Stimulated activated CD4-positive, alpha-beta T cell treated with anti-CD3 and anti-CD28 coated beads, Interleukin-4, amount 100 ng/mL, for 48 hours (primary cell): ENCODE results near the gene MPRIP.

Experiments
- DNase-seq, 2 donors: peaks; one replicate each; pipeline ENCODE4 v3.0.0-alpha.2; 2020; ENCODE audit warnings: low read depth in 2 of 2

The MPRIP gene

DNA sequence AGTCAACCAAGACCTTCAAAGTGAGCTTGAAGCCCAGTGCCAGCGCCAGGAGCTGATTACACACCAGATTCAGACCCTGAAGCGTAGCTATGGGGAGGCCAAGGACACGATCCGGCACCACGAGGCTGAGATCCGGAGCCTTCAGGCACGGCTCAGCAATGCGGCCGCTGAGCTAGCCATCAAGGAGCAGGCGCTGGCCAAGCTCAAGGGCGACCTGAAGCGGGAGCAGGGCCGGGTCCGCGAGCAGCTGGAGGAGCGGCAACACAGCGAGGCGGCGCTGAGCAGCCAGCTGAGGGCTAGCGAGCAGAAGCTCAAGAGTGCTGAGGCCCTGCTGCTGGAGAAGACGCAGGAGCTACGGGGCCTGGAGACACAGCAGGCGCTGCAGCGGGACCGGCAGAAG, 121.9 kb downstream of the MPRIP start:
- no peak for DNase-seq

DNA sequence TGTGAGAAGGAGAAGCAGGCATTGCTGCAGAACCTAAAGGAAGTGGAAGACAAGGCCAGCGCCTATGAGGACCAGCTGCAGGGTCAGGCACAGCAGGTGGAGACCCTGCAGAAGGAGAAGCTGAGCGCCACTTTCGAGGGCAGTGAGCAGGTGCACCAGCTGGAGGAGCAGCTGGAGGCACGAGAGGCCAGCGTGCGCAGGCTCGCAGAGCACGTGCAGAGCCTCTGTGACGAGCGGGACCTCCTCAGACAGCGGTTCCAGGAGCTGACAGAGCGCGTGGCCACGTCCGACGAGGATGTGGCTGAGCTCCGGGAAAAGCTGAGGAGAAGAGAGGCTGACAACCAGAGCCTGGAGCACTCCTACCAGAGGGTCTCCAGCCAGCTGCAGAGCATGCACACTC, 122.4 kb downstream of the MPRIP start:
- DNase-seq, result no peak

DNA sequence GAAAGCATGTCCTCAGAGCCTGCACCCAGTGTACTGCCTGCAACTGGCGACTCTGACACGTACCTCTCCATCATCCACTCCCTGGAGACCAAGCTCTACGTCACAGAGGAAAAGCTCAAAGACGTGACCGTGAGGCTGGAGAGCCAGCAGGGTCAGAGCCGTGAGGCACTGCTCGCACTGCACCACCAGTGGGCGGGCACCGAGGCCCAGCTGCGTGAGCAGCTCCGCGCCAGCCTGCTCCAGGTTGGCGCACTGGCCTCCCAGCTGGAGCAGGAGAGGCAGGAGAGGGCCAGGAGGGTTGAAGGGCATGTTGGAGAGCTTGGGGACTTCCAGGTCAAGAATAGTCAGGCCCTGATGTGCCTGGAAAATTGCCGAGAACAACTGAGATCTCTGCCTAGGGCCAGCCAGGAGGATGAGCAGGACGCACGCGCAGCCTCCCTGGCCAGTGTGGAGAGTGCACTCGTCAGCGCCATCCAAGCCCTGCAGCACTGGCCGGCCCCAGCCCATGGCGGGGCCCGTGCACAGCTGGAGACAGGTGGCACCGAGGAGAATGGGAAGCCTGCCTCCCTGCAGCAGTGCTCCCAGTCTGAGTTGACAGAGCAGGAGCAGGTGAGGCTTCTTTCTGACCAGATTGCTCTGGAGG, 123.5 kb downstream of the MPRIP start:
- DNase-seq, result no peak

DNA sequence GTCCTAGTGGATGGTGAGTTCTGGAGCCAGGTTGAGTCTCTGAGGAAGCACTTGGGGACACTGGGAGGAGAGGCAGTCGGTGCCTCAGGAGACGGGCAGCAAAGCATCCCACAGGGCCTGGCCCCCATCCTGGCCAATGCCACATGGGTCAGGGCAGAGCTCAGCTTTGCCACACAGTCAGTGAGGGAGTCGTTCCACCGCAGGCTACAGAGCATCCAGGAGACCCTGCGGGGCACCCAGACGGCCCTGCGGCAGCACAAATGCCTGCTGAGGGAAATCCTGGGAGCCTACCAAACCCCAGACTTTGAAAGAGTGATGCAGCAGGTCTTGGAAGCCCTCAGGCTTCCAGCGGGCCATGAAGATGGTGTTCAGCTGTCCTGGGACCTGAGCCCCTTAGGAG, 124.2 kb downstream of the MPRIP start:
- DNase-seq, result no peak

DNA sequence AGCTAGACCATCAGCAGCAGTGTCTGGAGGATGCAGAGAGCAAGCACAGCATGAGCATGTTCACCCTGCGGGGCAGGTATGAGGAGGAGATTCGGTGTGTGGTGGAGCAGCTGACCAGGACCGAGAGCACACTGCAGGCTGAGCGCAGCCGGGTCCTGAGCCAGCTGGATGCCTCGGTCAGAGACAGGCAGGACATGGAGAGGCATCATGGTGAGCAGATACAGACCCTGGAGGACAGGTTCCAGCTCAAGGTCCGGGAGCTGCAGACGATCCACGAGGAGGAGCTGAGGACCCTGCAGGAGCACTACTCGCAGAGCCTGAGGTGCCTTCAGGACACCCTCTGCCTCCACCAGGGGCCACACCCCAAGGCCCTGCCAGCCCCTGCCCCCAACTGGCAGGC, 125.1 kb downstream of the MPRIP start:
- no peak for DNase-seq

DNA sequence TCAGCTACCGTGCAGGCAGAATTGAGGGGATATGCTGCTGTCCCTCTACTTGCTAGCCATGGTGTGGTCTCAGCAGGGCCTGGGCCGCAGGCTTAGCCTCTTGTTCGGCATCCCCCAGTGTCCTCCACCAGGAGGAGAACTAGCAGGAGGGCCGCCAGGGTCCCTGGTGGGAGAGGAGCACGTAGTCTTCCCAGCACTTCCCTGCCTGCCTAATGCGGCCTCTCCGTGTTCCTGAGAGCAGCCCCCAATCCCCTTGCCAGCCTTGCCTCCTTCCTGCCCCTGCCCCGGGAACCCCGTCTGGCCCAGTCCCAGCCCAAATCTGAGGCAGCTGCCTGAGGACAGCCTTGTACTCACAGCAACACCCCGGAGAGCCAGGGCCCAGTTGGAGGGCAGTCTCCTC, 125.7 kb downstream of the MPRIP start:
- no peak for DNase-seq

DNA sequence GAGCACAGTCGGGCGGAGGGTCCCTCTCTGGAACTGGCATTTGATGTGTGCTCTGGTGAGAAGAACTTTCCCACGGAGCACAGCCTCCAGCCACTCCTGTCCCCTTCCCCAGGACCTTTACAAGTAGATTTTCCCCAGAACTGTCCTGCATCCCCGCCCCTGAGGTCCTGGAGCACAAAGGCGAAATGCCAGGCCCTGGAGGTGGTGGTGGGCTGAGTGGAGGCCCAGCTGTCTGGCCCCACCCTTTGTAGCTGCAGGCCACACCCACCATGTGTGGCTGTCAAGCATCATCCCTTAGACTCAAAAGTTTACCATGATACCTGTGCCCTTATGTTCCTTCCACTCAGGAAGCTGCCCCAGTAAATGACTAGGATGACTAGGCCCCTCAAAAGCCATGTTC, 126.1 kb downstream of the MPRIP start:
- DNase-seq, result no peak

DNA sequence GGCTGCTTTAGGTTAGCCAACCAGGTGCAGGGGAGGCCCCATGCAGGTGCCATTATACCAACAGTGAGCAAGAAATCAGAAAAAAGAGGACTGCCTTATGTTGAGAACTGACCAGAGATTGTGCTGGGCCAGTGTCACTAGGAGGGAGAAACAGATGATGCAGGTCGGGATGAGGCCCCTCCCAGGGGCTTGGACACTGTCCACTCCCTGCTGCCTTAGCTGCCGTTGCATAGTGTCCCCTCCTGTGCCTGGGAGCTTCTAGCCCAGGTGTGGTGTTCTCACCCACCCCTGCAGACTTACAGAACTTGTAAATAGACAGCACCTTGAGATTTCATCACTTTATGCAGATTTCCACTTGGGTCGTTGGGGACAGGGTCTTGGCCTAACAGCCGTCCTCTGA, 127.1 kb downstream of the MPRIP start:
- DNase-seq, result no peak

DNA sequence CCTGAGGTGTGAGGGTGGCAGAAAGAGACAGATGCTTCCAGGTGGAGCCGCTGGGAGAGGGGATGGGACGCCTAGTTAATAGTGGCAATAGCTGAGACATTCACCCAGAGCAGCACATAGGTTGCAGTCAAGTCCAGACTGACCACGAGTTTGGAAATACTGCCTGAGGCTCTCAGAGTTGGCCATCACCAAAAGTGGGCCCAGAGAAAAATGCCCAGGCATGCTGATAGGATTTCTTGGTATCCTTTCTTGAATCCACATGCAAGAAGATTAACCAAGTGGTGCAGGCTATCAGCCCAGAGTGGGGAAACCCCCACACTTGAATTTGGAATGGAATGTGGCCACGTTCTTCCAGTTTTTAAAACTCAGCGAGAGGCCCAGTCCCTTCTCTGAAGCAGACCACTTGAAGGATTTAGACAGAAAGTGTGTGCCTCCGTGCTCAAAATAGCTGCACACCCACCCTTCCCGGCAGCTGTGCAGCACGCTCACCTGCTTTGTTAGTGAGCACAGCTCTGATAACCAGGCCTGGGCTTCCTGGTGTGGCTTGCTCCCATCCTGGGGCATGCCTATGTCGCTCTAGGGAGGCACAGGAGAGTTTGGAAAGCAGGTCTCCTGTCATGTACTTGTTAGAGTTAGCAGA, 128.2 kb downstream of the MPRIP start:
- no peak for DNase-seq

DNA sequence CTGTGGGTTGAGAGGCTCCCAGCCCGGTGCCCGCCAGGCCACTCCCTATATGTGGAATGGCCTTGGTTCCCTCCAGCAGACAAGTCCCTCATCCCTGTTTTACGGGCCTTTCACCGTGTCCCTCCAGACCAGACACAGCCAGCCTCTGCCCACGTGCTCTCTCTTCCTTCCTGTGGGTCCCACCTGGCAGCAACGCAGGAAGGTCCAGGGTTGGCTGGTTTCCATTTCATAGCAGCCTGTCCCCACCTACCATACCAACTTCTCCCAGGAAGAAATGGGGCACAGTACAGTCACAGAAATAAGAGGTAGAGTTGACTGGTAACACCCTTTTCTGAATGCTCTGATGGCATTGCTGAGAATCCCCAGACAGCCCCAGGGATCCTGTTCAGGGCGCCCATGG, 128.9 kb downstream of the MPRIP start:
- no peak for DNase-seq

DNA sequence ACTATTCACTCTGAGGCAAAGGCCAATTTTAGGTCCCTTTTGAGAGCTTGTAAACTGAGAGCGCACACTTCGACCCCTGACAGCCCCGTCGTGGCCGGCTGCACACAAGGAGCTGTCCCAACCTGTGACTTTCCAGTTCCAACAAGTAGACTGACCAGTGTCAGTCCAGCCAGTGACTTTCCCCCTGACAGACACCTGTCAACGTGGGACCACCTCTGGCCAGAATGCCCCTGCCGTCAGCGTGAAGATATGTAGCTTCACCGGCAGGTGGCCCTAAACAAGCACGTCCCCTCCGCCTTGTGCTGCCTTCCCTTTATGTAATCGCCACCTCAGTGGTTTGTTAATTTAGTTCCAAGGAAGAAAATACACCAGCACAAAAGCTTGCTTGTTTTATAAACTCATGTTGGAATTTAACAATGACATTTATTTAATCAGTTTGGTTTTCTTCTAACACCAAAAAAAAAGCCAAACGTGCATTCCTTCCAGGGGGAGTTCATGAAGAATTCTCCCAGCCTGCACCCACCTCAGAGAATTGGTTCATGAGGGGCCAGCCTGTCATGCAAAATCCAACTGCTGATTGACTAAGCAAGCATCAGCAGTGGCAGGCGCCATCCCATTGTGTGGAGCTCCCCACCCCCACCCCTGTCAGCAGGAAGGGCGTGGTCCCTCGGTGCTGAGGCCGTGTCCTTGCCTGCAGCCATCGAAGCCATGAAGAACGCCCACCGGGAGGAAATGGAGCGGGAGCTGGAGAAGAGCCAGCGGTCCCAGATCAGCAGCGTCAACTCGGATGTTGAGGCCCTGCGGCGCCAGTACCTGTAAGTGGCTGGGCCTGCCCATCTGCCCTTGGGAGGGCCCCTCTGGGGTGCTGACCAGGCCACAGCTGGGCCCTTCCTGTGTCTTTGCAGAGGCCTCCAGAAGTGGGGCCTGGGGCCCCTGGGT, 130.0 kb downstream of the MPRIP start:
- DNase-seq, result no peak

DNA sequence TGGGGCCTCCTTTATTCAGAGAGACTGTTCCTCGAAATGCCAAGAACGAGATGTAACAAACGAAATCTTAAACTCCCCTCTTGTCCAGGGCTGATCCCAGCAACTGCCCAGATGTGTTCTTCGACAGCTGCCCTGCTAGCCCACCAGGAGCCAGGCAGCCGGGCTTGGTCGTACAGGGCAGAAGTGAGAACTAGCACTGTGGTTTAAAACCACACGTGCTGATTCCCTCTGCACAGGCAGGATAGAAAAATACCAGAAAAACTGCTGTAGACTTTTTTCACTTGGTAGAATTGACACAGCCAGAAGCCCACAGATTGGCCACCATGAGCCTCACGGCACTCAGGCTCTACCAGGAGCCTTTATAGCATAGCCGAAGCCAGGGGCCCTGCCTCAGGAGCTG, 130.7 kb downstream of the MPRIP start:
- DNase-seq, result no peak

DNA sequence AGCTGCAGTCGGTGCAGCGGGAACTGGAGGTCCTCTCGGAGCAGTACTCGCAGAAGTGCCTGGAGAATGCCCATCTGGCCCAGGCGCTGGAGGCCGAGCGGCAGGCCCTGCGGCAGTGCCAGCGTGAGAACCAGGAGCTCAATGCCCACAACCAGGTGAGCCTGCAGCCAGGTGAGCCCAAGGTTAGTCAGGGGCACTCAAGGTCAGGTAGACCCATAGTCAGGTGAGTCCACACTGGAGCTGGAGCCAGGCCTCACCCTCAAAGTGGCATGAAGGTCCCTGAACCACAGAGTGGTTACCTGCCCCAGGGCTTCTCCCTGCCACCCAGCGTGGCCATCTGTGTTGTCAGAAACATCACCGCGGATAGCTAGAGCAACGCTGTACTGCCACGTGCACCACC, 131.7 kb downstream of the MPRIP start:
- DNase-seq, result no peak

DNA sequence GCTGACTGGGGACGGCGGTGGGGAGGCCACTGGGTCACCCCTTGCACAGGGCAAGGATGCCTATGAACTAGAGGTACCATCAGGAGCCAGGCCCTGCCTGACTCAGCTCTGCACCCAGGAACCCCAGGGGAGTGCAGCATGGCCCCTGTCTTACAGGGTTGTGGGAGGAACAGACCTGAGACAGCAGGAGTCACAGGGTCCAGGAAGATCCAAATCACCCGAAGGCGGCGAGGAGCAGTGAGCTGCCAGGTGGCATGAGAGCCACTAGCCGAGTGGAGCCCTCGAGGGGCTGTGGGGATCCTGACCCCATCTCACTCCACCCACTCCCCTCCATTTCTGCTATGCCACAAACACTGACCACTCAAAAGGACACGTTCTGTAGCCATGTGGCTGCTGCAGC, 133.1 kb downstream of the MPRIP start:
- DNase-seq, result no peak

DNA sequence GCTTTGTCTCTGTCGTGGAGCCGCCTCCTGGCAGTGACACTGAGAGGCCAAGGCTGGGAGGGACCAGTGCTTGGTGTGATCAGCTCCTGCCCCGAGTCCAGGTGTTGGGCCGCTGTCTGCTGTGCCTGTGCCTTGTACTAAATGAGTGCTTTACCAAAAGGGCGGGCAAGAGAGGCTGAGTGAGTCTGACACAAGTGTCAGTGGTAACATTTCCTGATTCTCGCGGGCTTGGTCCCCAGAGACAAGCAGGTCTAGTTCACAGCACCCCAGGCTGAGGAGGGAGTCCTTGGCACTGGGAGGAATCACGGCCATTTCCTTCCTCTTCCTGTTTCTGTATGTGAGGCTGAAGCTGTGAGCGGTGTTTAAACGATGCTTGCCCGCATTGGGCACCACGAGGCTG, 133.7 kb downstream of the MPRIP start:
- no peak for DNase-seq

DNA sequence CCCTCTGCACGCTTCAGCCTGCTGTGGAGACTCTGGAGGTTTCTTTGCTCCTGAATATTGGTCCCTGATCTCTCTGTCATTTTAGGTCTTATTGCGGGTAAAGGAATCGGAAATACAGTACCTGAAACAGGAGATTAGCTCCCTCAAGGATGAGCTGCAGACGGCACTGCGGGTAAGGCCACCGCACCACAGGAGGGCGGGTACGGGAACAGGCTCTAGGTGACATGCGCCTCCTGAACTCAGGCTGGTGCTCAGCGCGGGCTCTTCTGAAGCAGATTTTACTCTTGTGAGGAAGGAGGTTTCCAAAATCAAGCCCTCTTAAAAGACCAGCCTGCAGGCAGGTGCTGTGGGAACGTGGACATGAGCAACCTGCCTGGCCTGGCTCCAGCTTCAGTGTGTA, 134.1 kb downstream of the MPRIP start:
- DNase-seq, result no peak

DNA sequence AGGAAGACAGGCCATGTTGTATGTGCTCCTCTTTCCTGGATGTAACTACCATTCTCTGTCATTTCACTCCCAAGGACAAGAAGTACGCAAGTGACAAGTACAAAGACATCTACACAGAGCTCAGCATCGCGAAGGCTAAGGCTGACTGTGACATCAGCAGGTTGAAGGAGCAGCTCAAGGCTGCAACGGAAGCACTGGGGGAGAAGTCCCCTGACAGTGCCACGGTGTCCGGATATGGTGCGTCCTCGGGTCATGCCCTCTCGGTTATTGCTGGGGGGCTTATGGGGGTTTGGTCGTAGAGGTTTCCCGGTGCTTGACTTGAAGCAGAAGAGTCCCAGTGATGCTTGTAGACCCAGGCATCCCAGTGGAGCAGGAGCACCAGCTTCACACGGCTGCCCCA, 134.9 kb downstream of the MPRIP start:
- no peak for DNase-seq

DNA sequence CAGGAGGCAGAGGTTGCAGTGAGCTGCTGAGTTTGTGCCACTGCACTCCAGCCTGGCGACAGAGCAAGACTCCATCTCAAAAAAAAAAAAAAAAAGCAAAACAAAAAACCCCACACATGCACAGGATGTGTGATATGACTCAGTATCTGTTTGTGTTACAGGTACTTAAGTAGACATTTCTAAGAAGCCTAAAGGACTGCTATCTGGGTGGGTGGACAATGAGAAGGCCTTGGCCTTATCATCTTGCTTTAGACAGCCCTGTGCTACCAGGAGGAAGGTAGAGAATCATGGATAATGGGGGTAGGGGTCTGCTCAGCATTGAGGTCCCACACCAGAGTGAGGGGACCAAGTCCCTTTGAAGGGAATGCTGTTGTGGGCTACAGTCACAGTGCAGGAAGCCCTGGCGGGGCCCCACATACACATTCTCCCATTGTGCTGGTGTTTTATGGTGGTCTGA, 137.1 kb downstream of the MPRIP start:
- DNase-seq, result no peak

DNA sequence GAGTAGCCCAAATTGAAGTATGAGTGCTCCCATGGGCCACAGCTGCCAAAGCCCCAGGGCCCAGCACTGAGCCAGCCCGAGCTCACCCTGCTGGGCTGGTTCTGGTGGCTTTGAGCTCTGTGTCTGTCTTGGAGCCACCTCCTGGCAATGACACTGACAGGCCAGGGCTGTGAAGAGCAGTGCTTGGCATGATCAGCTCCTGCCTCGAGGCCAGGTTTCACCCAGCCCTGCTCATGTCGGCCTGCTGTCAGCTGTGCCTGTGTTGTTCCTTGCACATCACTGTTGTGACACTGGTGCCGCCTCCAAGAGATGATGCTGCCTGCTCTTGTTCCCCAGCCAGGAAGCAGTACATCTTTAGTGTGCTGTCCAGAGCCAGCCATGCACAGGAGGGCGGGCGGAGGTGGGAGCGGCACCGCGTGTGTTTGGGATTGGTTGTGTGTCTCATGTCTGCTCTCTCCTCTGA, 137.9 kb downstream of the MPRIP start:
- no peak for DNase-seq

DNA sequence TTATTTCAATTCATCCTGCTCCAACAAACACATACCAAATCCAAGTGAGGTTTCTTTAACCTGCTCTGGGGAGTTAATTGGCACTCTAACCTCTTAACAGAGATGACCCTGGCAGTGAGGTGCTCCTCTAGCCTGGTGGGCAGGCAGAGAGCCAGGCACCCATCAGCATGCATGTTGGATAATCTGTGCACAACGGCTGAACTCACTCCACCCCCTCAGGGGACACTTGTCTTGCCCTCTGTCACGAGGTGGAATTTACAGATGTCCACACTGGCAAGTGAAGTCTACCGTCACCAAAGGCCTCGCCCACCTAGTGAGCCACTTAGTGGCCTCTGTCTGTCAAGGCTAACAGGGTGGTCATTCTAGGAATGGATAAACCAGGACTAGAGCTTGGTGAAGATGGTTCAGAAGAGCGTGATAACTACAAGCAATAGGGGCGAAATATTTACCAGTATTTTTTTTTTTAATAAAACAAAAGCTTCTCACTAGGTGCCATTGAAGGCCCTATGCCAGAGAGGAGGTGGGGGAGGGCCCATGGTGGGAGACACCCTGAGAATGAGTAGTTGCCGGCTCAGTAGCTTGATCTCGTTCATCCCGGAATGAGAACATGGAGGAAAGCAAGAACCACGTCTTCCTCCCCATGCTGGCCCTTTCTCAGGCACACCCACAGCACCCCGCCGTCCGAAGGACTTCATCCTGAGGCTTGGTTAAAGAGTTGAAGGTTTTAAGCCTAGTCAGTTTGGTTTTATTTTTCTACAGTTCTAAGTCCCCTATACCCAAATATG, 138.7 kb downstream of the MPRIP start:
- no peak for DNase-seq

DNA sequence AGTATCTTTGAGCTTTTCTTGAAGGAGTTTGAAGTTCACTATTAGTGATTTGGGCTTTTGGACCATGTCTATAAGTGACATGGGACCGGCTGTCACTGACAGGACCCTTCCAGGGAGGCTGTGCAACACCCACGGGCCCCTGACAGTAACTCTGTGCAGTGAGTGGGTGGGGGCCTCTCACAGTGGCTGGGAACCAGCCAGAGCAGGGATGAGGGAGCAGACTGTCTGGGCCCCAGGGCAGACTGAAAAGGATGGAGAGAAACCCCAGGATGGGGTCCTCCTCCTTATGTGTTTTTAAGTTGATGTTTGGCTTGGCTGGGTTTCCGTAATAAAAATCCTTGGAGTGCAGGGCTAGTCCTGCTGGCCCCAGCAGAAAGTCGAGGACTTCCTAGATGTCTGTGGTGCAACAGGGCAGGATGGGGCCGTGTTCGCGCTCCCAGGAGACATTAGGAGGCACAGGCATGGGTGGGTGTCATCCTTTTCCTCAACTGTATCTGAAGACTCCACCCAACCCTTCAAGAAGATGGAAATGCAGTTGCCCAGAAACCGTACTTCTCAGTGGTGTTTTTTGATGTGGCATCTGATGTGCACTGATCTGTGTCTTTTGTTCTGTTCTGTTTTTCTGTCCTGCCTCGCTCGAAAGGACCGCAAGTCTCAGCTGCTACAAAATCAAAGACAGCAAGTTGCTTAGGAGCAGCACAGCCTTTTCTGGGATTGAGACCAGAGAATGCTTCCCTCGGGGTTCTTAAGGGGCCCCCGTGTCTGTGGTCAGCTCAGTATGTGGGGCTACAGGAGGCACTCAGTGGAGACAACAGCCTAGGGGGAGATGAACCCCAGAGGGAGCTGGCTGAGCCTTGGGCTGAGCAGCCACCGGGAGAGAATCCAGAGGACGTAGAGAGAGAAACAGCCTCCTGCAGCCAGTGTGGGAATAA, 139.7 kb downstream of the MPRIP start:
- no peak for DNase-seq
